Activated CD8-positive, alpha-beta T cell treated with anti-CD3 and anti-CD28 coated beads for 36 hours (primary cell): ENCODE results near the gene CASKIN1. TPM values are rescaled to one million over a fixed set of nuclear protein-coding genes. Genes with fewer than 3 reads are reported as not detected.

ENCODE experiments used
- ATAC-seq: fragments of 200-7000 bp; cut with Tn5 transposase; one replicate; pipeline ENCODE4 v1.10.0; 2021; ENCODE audit warnings: mild to moderate bottlenecking, moderate library complexity
- CTCF ChIA-PET: fragments of 350-600 bp; sonication (Branson Sonifier 250); formaldehyde crosslinking; loops from one replicate; lab custom pipeline; 2021; ENCODE audit warnings: antibody characterized with exemption; lab: Charles Lee
- POLR2A ChIA-PET: fragments of 350-600 bp; sonication (Branson Sonifier 250); formaldehyde crosslinking; loops from one replicate; lab custom pipeline; 2021; ENCODE audit warnings: antibody characterized with exemption; lab: Charles Lee
- DNase-seq: peaks from one replicate; pipeline ENCODE4 v3.0.0-alpha.2; 2020
- H3K27ac Mint-ChIP-seq: one replicate; pipeline ENCODE4 v1.8.0; 2021; ENCODE audit warnings: mild to moderate bottlenecking, mixed read lengths
- H3K27me3 Mint-ChIP-seq: one replicate; pipeline ENCODE4 v1.8.0; 2021; ENCODE audit warnings: mixed read lengths
- H3K36me3 Mint-ChIP-seq: one replicate; pipeline ENCODE4 v1.8.0; 2021; ENCODE audit warnings: low read depth, mixed read lengths
- H3K4me1 Mint-ChIP-seq: one replicate; pipeline ENCODE4 v1.8.0; 2021; ENCODE audit warnings: low read depth, mixed read lengths
- H3K4me3 Mint-ChIP-seq: one replicate; pipeline ENCODE4 v1.8.0; 2021; ENCODE audit warnings: mild to moderate bottlenecking, moderate library complexity, mixed read lengths
- H3K9me3 Mint-ChIP-seq: one replicate; pipeline ENCODE4 v1.8.0; 2021; ENCODE audit warnings: mixed read lengths
- CTCF ChIP-seq: fragments of 200-600 bp; IDR thresholded peaks from one replicate; pipeline ENCODE4 v1.8.0; 2022; ENCODE audit warnings: antibody characterized with exemption, mild to moderate bottlenecking
- intact Hi-C: fragments of 100-400 bp; cut with micrococcal nuclease; formaldehyde crosslinking; loops from one replicate; pipeline ENCODE4 v1.10.0; 2022
- total RNA-seq, 2 experiments: library from RNA; stranded (reverse); gene quantifications; one replicate each; pipeline ENCODE4 v1.2.3, GENCODE V29; 2021

The CASKIN1 gene
- total RNA-seq, 2 experiments from 2014 or later, result 4.4 to 7.2 TPM

DNA sequence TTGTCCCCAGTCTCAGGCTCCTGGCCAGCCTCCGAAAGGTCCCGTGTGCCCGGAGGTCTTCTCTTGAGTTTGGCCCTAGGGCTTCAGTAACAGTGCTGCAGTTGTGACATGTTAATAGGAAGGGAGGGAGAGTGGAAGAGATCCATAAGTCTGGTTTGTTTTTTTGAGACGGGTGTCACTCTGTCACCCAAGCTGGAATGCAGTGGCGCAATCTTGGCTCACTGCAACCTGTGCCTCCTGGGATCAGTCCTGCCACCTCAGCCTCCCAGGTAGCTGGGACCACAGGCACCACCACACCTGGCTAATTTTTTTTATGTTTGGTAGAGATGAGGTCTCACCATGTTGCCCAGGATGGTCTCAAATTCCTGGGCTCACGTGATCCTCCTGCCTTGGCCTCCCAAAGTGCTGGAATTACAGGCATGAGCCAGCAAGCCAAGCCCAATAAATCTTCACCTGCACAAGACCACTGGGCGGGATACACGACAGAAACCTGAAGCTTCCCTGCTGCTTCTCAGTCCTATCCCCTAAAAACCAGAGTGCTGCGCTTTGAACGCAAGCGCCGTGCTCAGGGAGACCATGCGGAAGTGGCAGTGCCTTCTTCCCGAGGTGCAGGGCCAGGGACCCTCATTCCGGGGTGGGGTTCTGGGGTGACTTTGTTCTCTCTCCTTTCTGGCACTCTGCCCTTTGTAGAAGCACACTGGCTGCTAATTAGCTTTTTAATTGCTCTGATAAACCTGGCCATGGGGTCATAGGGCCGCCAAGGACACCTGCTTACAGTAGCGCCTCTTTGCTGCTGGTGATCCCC lies 29.9 kb downstream of the CASKIN1 start:
- ATAC-seq (no peak), DNase-seq (no peak)
- H3K4me1 Mint-ChIP-seq, result no peaks in the 10 kb centered on the region
- H3K9me3 Mint-ChIP-seq, result no peaks in the 10 kb centered on the region
- H3K36me3 Mint-ChIP-seq, result peaks cover 12% of the 10 kb centered on the region
- POLR2A ChIA-PET, result interaction anchor here (1.3 to 1.7 kb wide), 2 partner anchors 8 to 11 kb away, joined by 5 read pairs; partner anchors contain the start of gene TRAF7
- intact Hi-C loops, result no loop called here
- no peak for TF ChIP-seq CTCF
- CTCF ChIA-PET, result no interaction called here
- no peak overlapping the region for H3K27ac Mint-ChIP-seq
- H3K27me3 Mint-ChIP-seq, result no peaks in the 10 kb centered on the region
- no peak overlapping the region for H3K4me3 Mint-ChIP-seq

DNA sequence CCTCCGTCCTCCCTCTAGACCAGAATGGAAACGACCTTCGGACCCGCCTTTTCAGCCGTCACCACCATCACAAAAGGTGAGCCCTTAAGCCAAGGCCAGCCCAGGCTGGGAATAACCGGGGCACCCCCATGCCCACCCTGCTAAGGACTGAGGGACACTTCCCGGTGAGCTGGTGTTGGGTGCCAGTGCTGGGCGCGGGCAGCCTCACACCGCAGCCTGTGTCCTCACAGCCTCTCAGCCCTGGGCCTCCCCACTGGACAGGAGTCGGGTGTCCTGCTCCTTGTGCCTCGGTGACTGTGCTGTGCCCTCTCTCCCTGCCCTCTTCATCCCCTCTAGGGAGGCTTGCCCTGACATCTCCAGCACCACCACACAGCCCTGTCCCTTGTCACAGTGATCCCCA lies 30.5 kb downstream of the CASKIN1 start:
- H3K4me1 Mint-ChIP-seq, result no peaks in the 10 kb centered on the region
- H3K36me3 Mint-ChIP-seq, result peaks cover 12% of the 10 kb centered on the region
- no peaks in the 10 kb centered on the region for H3K9me3 Mint-ChIP-seq
- no peak overlapping the region for H3K4me3 Mint-ChIP-seq
- intact Hi-C loops, result no loop called here
- ChIA-PET CTCF (no interaction called here), POLR2A (interaction anchor here (1.3 to 1.7 kb wide), 2 partner anchors 9 to 11 kb away, joined by 5 read pairs; partner anchors contain the start of gene TRAF7)
- H3K27me3 Mint-ChIP-seq, result no peaks in the 10 kb centered on the region
- TF ChIP-seq CTCF, result no peak
- H3K27ac Mint-ChIP-seq, result no peak overlapping the region
- DNase-seq (no peak), ATAC-seq (no peak)

- no peak for TF ChIP-seq CTCF
- Mint-ChIP-seq H3K9me3 (no peaks in the 10 kb centered on the region), H3K27ac (peak overlapping the region; percentile 11), H3K4me1 (peaks cover 1% of the 10 kb centered on the region), H3K36me3 (peaks cover 12% of the 10 kb centered on the region), H3K4me3 (no peak overlapping the region), H3K27me3 (no peaks in the 10 kb centered on the region)
- intact Hi-C loops, result no loop called here
- ChIA-PET CTCF (no interaction called here), POLR2A (interaction anchor here (1.1 to 1.4 kb wide), 2 partner anchors 8 to 10 kb away, joined by 4 to 8 read pairs; partner anchors contain the start of gene TRAF7)
- ATAC-seq (no peak), DNase-seq (no peak)
Measured at GRCh38 chr16:2163211-2163881, 33.1 kb downstream of the CASKIN1 start.

DNA sequence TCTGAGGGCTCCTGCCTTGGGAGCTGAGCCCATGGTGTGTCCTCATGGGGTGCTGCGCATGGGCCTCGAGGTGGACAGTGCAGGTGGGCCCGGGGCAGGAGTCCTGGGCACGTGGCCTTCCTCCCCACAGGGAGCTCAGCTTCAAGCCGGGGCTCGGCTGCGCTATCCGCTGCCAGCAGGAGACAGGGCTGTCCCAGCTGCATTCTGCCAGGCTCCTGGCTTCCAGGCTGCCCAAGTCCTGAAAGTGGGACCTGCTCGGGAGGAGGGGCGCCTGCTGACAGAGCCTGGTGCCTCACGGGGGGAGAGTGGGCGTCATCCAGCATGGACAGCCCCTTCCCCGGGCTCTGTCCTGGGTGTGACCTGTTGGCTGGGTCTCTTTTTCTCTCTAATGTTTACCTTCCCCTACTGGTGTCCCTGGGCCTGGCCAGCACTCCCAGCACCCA lies 33.7 kb downstream of the CASKIN1 start:
- TF ChIP-seq CTCF, result no peak
- ATAC-seq, result no peak

More for the DNA sequence above, 33.7 kb downstream of the CASKIN1 start:
- H3K36me3 Mint-ChIP-seq, result peaks cover 8% of the 10 kb centered on the region
- no peak overlapping the region for H3K27ac Mint-ChIP-seq
- peaks cover 6% of the 10 kb centered on the region for H3K4me1 Mint-ChIP-seq
- no peaks in the 10 kb centered on the region for H3K27me3 Mint-ChIP-seq
- no peak overlapping the region for H3K4me3 Mint-ChIP-seq
- no peak for DNase-seq
- intact Hi-C loops, result no loop called here
- ChIA-PET POLR2A (interaction anchor here (1.1 to 1.4 kb wide), 4 partner anchors 10 to 31 kb away, joined by 3 to 4 read pairs (median 4); no protein-coding TSS in a partner anchor), CTCF (no interaction called here)
- no peaks in the 10 kb centered on the region for H3K9me3 Mint-ChIP-seq
